ENCODE measurements around the gene PKD1.

Gene PKD1

DNA sequence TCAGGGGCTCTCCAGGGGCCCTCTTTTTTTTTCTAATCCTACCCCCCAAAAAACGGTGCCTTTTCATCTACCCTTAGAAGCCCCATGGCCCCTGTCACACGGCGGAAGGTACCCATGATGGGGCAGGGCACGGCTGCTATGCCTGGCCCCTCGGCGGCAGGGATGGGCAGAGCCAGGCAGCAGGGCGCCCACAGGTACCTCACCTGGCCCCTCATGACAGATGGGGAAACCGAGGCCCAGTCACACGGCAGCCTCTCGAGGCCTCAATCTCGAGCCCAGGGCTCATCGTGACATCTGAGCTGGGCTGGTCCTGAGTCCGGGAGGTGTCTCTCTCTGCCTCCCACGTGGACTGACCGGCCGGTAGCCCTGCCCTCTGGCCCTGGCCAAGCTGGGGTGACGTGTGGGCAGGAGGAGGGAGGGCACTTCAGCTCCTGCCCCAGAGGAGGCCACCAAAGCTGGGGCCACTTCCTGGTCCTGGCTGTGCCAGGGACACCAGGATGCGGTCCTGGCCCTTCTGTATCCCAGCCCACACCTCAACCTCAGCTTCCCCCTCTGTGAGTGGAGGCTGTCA lies 31.5 kb upstream of the PKD1 start:
- no peak for DNase-seq

DNA sequence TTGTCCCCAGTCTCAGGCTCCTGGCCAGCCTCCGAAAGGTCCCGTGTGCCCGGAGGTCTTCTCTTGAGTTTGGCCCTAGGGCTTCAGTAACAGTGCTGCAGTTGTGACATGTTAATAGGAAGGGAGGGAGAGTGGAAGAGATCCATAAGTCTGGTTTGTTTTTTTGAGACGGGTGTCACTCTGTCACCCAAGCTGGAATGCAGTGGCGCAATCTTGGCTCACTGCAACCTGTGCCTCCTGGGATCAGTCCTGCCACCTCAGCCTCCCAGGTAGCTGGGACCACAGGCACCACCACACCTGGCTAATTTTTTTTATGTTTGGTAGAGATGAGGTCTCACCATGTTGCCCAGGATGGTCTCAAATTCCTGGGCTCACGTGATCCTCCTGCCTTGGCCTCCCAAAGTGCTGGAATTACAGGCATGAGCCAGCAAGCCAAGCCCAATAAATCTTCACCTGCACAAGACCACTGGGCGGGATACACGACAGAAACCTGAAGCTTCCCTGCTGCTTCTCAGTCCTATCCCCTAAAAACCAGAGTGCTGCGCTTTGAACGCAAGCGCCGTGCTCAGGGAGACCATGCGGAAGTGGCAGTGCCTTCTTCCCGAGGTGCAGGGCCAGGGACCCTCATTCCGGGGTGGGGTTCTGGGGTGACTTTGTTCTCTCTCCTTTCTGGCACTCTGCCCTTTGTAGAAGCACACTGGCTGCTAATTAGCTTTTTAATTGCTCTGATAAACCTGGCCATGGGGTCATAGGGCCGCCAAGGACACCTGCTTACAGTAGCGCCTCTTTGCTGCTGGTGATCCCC lies 30.8 kb upstream of the PKD1 start:
- no peak for DNase-seq

DNA sequence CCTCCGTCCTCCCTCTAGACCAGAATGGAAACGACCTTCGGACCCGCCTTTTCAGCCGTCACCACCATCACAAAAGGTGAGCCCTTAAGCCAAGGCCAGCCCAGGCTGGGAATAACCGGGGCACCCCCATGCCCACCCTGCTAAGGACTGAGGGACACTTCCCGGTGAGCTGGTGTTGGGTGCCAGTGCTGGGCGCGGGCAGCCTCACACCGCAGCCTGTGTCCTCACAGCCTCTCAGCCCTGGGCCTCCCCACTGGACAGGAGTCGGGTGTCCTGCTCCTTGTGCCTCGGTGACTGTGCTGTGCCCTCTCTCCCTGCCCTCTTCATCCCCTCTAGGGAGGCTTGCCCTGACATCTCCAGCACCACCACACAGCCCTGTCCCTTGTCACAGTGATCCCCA lies 30.2 kb upstream of the PKD1 start:
- no peak for DNase-seq

DNA sequence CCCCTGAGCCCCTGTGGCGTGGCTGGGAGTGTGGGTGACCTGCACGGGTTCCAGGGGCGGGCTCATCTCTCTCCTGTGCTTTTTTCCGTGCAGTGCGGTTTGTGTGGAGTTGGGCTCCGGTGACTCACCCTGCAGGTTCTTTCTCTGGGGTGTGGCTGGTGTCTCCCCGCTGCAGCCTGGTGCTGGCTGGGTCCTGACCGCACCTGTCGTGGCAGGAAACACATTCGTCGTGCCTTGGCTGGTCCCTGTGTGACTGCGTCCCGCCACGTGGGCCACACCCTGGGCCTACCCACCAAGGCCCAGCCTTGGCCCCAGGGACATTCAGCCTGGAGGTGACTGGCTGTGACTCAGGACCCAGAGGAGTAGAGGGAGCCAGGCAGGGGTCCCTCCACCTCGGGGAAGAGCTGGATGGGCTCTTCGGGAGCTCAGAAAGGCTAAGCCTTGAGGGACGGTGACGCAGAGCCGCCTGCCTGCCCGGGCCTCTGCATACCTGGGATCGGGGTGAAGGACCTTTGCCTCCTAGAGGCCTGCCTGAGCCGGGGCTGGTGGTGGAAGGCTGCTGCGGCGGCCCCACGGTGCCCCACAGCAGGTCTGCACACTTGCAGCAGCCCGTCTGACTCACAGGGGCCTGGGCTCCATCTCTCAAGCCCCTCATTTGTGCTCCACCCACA lies 27.6 kb upstream of the PKD1 start:
- no peak for DNase-seq

DNA sequence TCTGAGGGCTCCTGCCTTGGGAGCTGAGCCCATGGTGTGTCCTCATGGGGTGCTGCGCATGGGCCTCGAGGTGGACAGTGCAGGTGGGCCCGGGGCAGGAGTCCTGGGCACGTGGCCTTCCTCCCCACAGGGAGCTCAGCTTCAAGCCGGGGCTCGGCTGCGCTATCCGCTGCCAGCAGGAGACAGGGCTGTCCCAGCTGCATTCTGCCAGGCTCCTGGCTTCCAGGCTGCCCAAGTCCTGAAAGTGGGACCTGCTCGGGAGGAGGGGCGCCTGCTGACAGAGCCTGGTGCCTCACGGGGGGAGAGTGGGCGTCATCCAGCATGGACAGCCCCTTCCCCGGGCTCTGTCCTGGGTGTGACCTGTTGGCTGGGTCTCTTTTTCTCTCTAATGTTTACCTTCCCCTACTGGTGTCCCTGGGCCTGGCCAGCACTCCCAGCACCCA lies 27.0 kb upstream of the PKD1 start:
- no peak for DNase-seq

DNA sequence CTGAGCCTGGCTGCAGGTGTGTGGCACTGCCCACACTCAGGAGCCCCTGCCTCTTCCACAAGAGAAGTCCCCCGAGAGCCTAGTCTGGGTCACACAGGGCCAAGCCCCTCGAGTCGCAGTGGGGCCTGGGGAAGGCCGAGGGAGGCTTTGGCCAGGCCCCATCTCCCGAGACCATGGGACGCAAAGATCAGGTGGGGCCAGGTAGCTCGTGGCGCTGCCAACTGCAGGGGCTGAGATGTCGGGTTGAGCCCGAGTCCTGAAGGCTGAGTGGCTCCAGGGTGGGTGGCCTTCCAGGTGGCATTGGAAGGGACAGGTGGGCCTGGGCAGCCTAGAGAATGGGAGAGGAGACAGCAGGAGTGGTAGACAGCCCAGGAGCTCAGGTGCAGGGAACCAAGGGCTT lies 26.2 kb upstream of the PKD1 start:
- no peak for DNase-seq

DNA sequence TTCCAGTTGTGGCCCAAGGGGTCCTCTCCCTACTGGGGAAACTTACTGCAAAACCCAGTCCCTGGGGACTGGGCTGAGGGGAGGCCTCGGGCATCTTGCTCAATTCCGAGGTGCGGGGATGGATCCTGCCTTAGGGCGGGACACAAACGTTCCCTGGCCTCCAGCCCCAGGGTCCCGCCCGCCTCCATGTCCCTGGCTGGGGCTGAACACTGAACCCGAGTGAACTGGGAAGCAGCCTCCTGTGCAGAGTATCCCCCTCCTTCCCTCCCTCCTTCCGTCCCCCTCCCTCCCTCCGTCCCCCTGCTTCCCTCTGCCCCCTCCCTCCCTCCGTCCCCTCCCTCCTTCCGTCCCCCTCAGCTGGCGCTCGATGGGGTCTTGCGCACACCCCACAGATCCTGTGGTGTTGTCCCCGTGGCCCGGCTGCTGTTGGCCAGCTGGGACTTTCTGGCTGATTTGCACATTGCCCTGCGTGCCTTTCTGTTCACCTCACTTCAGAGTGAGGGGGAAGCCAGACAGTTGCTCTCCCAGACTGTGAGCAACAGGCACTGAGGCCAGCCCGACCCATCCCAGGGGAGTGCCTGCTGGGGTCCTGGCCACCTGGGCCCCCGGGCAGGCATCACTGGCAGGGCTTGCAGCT lies 25.3 kb upstream of the PKD1 start:
- DNase-seq: no peak

DNA sequence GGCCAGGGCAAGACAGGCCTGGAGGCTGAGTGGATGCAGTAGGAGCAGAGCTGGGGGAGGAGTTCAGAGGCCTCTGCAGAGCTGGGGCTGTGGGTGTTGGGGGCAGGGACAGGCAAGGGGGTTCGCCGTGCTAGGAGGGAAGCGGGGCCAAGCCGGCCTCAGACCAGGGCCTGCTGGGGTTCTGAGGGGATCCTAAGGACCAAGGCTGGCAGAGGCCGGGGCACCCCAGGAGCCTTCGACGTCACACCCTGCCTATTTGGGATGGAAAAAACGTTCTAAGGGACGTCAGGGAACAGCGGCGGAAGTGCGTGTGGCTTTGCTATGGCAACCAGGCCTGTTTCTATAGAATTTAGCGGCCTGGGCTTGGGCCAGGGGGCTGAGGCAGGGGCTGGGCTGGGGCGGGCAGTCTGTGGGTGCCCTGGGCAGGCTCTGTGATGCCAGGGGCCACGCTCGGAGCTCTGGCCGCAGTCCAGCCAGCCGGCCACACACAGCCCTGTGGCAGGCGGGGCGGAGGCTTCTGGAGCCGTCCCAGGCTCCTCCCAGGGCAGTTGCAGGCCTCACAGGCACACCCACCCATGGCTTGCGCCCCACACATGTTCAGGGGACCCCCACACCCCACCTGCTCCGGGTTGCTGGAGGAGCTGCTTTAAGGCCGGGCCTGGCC lies 23.6 kb upstream of the PKD1 start:
- no peak for DNase-seq

DNA sequence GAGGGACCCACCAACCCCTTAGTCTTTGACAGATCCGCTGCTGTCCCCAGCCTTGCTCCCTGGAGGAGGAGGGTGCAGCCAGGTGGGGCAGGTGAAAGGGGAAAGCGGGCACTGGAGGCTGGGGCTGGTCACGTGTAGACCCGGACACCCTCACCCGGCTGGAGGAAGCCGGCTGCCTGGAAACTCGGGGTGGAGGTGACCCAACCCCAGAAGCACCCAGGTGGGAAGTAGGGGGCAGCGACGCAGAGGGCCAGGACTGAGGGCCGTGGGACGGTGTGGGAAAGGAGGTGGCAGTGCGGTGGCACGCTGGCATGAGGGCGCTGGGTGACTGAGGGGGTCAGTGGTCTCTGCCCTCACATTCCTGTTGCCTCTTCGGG lies 22.6 kb upstream of the PKD1 start:
- DNase-seq: no peak

DNA sequence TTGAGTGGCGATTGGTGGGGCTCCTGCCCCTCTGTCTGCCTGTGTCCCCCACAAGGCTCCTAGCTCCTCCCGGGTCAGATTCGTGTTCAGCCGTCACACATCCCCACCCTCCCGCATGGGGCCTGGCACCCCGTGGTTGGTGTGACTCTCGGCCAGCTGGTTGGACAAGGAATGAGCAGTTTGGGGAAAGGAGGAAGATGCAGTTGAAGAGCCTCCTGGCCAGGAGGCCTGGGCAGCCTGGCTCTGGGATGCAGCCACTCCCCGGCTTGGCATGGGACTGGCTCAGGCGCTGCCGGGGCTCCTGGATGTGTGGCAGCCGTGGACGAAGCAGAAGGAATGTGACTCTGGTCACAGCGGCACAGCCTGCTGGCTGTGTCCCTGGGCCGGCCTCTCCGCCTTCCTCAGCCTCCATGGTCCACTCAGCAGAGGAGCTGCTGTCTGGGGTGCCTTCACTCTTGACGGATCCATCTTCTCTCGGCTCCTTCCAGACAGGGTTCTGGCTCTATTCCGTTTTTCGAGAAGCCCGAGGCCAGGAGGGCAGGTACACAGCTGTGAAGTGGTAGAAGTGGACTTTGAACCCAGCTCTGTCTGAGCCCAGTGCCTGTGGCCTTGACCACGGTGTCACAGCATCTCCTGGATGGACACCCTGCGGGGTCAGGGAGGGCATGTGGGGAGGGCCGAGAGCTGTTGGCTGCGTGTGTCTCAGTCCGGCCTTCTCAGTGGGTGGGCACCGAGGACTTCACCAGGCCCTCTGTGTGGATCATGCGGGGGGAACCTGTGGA lies 22.0 kb upstream of the PKD1 start:
- DNase-seq: no peak

DNA sequence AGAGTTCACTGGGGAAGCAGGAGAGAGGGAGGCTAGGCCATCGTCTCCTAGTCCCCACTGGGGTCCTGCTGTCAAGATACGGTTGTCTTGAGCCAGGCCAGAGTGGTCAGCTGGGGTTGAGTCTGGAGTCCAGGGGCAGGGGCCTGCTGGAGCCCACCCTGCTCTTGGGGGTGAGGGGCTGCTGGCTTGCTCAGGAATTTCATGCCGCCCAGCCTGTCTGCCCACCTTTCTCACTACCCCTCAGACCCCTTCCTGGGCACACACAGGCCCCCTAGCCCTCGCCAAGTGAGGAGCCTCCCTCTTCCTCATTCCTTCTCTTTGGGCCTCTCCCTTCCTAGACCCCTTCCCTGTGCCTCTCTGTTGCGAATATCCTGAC lies 21.1 kb upstream of the PKD1 start:
- DNase-seq: no peak

DNA sequence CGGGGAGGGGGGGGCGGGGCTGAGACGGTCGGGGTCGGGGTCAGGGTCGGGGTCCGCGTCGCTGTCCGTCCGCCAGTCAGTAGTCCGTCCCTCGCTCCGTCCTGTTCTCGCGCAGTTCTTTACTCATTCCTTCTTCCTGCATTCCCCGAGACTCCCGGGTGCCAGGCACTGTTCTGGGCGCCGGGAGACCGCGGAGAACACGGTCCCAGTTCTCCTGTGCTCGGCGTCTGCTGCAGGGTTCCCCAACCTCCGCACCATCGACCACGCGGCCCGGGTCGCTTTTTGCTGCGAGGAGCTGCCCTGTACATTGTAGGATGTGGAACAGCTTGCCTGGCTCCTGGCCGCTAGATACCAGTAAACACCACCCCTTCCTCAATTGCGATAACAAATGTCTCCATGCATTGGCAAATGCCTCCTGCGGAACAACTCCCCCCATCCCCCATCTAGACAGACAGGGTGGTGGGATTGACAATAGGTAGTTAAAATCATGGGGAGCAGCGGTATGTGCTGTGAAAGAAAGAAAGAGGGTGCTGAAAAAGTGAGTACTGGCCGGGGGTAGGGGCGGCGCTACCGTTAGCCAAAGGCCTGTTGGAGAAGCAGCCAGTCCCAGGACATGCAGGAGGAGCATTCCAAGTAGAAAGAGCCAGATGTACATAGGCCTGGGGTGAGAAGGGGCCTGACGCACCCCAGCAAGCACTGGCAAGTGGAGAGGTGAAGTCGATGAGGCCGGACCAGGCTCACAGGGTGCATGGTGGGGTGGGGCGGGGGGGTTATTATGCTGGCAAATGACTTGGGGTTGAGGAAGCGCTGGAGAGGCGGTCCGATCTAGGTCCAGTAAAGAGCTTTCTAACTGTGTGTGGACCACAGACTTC lies 20.5 kb upstream of the PKD1 start:
- DNase-seq: no peak

DNA sequence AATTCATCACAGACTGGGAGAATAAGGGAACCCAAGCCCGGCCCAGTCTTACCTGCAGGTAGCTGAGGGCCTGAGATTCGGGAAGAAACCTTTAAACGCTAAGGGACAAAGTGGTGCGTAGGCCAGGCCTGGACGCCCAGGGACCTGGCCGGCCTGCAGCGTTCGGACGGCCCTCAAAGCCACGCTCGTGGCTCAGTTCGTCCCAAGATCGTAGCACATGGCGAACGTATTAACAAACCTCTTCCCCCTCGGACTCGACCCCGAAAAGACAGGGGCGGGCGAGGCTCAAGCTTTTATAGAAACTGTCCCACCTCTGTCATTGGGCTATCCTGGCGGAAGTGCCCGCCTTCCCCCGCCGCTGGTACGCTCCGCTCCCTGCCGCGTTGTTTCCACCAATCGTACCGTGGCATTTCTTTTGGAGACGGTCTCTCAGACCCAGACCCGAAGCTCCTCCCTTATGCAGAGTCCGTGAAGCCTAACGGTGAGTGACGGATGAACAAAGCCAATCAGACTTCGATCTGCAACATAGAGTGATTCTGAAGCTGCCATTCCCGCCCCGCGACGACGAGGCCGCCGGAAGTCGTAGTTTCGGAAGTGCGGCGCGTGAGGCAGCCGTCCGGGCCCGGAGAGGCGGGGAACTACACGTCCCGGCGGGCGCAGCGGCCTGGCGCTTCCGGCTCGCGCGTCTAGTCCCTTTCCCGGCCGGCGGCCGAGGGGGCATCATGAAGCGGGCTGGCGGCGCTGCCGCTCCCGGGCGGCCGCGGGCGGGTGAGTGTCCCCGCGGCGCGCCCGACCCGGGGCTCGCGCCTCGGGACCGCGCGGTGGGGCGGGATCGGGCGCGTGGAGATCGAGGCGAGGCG lies 19.6 kb upstream of the PKD1 start, which contains the start of gene TRAF7:
TRAF7 (plus strand) TSS at position 692 of the 860 bp plus-strand sequence. CDS start 8,139 bp downstream, outside the sequence.
- DNase-seq: peak; percentile 94 to 96

DNA sequence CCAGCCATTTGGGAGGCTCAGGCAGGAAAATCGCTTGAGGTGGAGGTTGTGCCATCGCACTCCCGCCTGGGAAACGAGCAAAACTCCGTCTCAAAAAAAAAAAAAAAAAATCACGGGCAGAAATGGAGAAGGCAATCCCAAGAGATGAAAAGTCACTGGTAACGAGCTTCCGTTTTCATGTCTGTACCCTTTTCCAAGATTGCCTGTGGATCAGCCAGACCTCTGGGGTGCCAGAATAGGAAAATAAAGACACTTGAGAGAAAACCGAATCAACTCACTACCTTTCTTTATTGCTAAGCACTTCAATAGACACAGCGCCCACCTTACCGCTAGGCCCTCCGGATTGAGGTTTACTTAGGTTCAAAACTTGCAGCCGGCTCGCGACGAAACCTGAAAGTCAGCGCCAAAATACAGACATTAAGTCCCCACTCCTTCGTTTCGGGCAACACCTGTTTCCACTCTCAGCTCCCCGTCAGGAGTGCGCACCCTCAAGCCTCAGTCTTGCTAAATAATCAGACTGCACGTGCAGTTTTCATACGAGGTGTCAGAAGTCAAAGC lies 18.9 kb upstream of the PKD1 start:
- no peak for DNase-seq

DNA sequence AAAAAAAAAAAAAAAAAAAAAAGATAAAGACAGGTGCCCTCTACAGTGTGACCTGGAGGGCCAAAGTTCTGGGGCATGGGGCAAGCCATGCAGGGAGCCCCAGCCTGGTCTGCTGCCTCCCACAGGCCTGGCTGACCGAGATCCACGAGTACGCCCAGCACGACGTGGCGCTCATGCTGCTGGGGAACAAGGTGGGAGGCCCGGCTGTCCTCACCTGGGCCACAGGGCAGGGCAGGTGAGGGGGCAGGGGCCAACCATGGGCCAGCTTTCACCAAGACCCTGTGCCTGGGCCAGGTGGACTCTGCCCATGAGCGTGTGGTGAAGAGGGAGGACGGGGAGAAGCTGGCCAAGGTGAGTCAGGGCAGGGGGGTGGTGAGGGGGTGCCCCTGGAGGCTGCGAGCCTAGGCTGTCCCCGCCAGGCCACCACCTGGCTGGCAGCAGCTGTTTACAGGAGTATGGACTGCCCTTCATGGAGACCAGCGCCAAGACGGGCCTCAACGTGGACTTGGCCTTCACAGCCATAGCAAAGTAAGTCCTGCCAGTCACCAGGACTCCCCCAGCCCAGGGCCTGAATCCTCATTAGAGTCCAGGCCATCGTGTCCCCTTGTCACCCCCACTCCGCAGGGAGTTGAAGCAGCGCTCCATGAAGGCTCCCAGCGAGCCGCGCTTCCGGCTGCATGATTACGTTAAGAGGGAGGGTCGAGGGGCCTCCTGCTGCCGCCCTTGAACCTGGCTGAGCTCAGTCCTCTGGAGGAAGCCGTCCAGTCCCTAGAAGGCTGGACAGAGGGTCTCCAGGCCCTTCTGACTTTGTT lies 17.2 kb upstream of the PKD1 start:
- no peak for DNase-seq

DNA sequence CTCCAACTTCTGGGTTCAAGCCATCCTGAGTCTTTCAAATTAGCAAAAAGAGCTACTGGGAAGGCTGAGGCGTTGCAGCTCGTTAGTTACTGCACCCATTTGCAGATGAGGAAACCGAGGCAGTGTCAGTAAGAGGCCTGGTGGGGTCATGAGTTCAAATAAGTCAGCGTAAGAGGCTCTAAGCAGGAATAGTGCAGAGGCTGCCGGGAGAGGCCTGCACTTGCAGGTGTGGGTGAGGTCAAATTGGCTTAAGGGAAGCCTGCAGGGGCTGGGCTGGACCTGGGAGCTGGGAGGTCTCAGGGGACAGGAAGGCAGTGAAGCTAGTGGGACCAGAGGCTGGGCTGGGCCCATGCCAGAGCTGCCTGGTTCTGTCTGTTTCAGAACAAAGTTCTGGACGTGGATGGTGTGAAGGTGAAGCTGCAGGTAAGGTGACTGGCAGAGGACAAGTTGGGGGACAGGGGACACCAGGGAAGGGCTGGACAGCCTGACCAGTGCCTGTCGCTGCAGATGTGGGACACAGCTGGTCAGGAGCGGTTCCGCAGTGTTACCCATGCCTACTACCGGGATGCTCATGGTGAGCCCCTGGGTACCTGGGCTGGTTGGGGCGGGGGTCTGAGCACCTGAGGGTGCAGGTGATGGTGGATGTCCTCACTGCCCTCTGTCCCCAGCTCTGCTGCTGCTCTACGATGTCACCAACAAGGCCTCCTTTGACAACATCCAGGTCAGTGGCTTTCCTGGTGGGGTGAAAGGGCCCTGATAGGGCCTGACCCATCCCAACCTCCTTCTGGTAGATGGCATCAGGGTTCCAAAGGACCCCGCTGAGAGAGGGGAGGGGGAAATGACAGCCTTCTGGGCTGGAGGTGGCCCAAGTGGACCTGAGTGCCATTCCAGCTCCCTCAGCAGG lies 15.7 kb upstream of the PKD1 start:
- DNase-seq: no peak

DNA sequence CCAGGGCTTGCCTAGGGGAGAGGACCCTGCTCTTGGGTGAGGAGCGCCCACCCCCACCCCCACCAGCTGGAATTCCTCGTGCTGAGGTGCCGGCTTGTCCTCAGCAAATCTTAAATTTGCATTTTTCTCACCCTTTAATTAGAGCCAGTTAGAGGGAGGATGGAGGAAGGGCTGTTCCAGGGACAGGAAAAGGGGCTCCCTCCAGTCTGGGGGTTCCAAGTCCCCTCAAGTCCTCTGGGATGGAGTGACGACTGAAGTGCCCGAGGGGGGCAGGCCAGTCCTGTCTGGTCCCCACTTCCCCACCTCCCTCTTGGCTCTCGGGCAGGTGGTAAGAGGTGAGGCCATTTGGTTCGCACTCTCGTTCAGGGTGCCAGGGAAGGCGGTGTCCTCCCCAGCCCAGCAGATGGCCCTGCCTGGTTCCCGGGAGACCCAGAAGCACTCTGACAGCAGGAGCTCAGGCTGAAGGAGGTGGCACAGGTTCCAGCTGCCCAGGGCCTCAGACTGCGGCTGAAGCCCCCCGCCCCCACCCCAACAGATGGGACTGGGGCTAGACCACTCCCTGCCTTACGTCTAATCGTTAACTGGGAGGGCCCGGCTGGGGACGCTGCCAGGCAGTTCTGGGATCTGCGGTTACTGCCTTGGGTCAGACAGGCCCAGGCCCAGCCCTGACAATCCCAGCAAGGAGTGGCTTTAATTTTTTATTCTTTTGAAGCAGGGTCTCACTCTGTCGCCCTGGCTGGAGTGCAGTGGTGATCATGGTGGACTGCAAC lies 14.9 kb upstream of the PKD1 start:
- no peak for DNase-seq
